Ovary (tissue), 9 donors: ENCODE measurements around the gene RYR2. TPM values are rescaled to one million over a fixed set of nuclear protein-coding genes. Genes with fewer than 3 reads are reported as not detected.

Source experiments
- DNase-seq, 5 donors: peaks; one replicate each; pipeline ENCODE4 v3.0.0-alpha.2; 2019 to 2020
- H3K27ac ChIP-seq, 2 donors: fragments of 200-600 bp; one replicate each; pipeline versions ENCODE4 v1.5.1 to v1.8.0; 2019 to 2022
- H3K27me3 ChIP-seq: fragments of 200-600 bp; one replicate; pipeline ENCODE4 v1.8.0; 2022
- H3K36me3 ChIP-seq: fragments of 200-600 bp; sonication (generic); one replicate; pipeline ENCODE4 v1.5.1; 2019
- H3K4me1 ChIP-seq: one replicate; pipeline ENCODE4 v1.8.1; 2013; ENCODE audit warnings: mild to moderate bottlenecking, moderate library complexity; ENCODE audit not compliant: insufficient read depth
- H3K4me3 ChIP-seq: fragments of 200-600 bp; sonication (generic); one replicate; pipeline ENCODE4 v1.5.1; 2017
- H3K9me3 ChIP-seq, 2 donors: fragments of 200-600 bp in 1 of 2; sonication (generic) in 1 of 2; one replicate each; pipeline versions ENCODE4 v1.5.1 to v1.8.1; 2013 to 2019; ENCODE audit warnings: mild to moderate bottlenecking in 1 of 2, moderate library complexity in 1 of 2
- EP300 ChIP-seq: sonication (generic); formaldehyde crosslinking; IDR thresholded peaks from one replicate; pipeline ENCODE4 v1.6.1; 2017; ENCODE audit warnings: antibody characterized with exemption
- POLR2A ChIP-seq: fragments of 450-650 bp; IDR thresholded peaks from one replicate; pipeline ENCODE4 v1.6.1; 2017; ENCODE audit warnings: antibody characterized with exemption, mild to moderate bottlenecking, moderate library complexity
- WGBS, 3 donors: extraction: QIAGEN DNeasy Blood & Tissue Kit in 1 of 3; methylation state at CpG; one replicate each; pipeline versions ENCODE4 v1.1.5 to v1.1.7; 2013 to 2017; 5-methylcytosine and 5-hydroxymethylcytosine counted together
- intact Hi-C, 4 donors: fragments of 100-400 bp; cut with DNase I; formaldehyde crosslinking; loops; one replicate each; pipeline versions ENCODE4 v1.11.0 to v1.15.1; 2022 to 2023
- polyA plus RNA-seq, 2 donors: library from polyadenylated mRNA; stranded (reverse); fragments of 200-250 nt in 1 of 2; fragments of 350-450 nt in 1 of 2; fragmentation: Illumina TruSeq in 1 of 2; extraction: RNeasy Lipid Tissue Mini Kit (QIAGEN cat#74804) in 1 of 2; gene quantifications; one replicate each; pipeline ENCODE4 v1.2.3, GENCODE V29; 2013 to 2014
- total RNA-seq, 7 donors: library from RNA; depleted of rRNA in 2 of 7; stranded (reverse); fragments of >200 nt in 2 of 7; fragmentation: NEBNext Ultra II Directional in 3 of 7; extraction: Animal tissue kit (Norgen Biotek cat#: 25700) in 3 of 7; gene quantifications; one replicate each; pipeline versions ENCODE4 v1.1.0 to v1.2.4, GENCODE V29; 2016 to 2023
- TF ChIP-seq, protein P1 (sequence below), 3 donors: fragments of 450-650 bp in 2 of 3; fragments of 200-600 bp in 1 of 3; IDR thresholded peaks; one replicate each; pipeline versions ENCODE4 v1.5.1 to v1.8.0; 2016 to 2022; ENCODE audit warnings: antibody characterized with exemption in 3 of 3, mild to moderate bottlenecking in 1 of 3
- donor health status: DM: no; HTN: no; CAD: no; lungs with moderate emphysema.
- donor health status: DM: no; HTN: no; CAD: no.
- donor health status: Bipolar disorder and iron deficiency.
- donor health status: DM: yes; HTN: yes; CAD: no.
- donor health status: DM: no; HTN: no; CAD: no.
- donor health status: DM: yes; HTN: yes; CAD: no.

Gene RYR2
- total and polyA plus RNA-seq, 9 donors: 3.0 to 13.8 (median 5.4) TPM

DNA sequence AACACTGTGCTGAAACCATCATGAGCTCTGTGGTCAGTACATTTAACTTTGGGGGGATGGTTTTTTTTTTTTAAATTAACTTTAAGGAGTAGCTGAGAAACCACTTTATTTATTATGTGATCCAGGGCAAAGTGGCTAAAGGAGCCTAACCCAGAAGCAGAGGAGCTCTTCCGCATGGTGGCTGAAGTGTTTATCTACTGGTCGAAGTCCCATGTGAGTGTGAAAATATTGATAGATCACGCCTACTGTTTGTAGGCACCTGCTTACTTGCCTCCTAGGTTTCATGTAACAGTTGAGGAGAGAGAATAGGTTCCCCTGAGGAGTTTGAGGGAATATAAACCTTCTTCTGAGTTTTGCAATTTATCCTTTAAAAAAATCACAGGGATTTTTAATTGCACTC, 667.4 kb downstream of the RYR2 start:
- TF ChIP-seq POLR2A: no peak
- TF ChIP-seq, protein P1, sequence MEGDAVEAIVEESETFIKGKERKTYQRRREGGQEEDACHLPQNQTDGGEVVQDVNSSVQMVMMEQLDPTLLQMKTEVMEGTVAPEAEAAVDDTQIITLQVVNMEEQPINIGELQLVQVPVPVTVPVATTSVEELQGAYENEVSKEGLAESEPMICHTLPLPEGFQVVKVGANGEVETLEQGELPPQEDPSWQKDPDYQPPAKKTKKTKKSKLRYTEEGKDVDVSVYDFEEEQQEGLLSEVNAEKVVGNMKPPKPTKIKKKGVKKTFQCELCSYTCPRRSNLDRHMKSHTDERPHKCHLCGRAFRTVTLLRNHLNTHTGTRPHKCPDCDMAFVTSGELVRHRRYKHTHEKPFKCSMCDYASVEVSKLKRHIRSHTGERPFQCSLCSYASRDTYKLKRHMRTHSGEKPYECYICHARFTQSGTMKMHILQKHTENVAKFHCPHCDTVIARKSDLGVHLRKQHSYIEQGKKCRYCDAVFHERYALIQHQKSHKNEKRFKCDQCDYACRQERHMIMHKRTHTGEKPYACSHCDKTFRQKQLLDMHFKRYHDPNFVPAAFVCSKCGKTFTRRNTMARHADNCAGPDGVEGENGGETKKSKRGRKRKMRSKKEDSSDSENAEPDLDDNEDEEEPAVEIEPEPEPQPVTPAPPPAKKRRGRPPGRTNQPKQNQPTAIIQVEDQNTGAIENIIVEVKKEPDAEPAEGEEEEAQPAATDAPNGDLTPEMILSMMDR (IDR thresholded peaks at IDR 0.05): no peak
- TF ChIP-seq EP300: no peak
- Histone ChIP-seq H3K27ac (no peak overlapping the region), H3K36me3 (no peaks in the 10 kb centered on the region), H3K27me3 (no peaks in the 10 kb centered on the region), H3K4me1 (no peaks in the 10 kb centered on the region), H3K9me3 (no peaks in the 10 kb centered on the region), H3K4me3 (no peak overlapping the region)
- intact Hi-C loops: no loop called here
- DNase-seq: no peak
- WGBS, 3 donors: 91% methylated on average over 3 of the region's 3 CpGs

- Histone ChIP-seq H3K27me3 (no peaks in the 10 kb centered on the region), H3K4me3 (no peak overlapping the region), H3K4me1 (no peaks in the 10 kb centered on the region), H3K9me3 (no peaks in the 10 kb centered on the region), H3K36me3 (no peaks in the 10 kb centered on the region), H3K27ac (no peak overlapping the region)
- TF ChIP-seq EP300 (no peak), POLR2A (no peak)
- TF ChIP-seq, protein P1 (IDR thresholded peaks at IDR 0.05): no peak
- WGBS, 3 donors: 92 to 95% (median 93%) methylated on average over 3 of the region's 3 CpGs
- no peak for DNase-seq
- intact Hi-C loops: no loop called here
Measured at GRCh38 chr1:237711281-237711680, 669.3 kb downstream of the RYR2 start.

DNA sequence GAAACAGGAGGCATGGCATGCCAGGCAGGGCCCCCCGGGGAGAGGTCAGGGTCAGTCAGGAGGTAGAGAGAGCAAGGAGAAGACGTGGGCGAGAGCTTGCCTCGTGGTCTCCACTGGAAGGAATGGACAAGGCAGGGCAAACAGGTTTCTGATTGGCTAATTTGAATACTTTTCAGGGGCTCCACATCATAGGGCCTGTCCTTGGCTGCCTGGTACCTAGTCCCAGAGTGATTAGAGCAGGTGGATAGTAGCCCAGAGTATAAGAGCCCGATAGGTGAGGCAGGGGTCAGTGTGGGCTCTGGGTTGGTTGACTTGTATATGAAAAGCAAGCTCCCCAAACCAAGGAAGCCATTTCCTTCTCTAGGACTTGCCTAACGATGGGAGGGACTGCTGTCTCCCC, 670.1 kb downstream of the RYR2 start:
- no peaks in the 10 kb centered on the region for H3K27me3 ChIP-seq
- no peaks in the 10 kb centered on the region for H3K9me3 ChIP-seq
- TF ChIP-seq POLR2A (no peak), EP300 (no peak)
- TF ChIP-seq, protein P1 (IDR thresholded peaks at IDR 0.05): no peak
- no peaks in the 10 kb centered on the region for H3K36me3 ChIP-seq
- intact Hi-C loops: no loop called here
- H3K4me1 ChIP-seq: no peaks in the 10 kb centered on the region
- DNase-seq: no peak
- 74 to 82% (median 77%) methylated on average over 6 of the region's 6 CpGs for WGBS, 3 donors
- H3K4me3 ChIP-seq: no peak overlapping the region
- no peak overlapping the region for H3K27ac ChIP-seq

- no peak overlapping the region for H3K27ac ChIP-seq
- H3K9me3 ChIP-seq: no peaks in the 10 kb centered on the region
- TF ChIP-seq, protein P1 (IDR thresholded peaks at IDR 0.05): no peak
- no peak for TF ChIP-seq EP300
- TF ChIP-seq POLR2A: no peak
- H3K27me3 ChIP-seq: no peaks in the 10 kb centered on the region
- no peak for DNase-seq
- no peaks in the 10 kb centered on the region for H3K36me3 ChIP-seq
- no peaks in the 10 kb centered on the region for H3K4me1 ChIP-seq
- intact Hi-C loops: no loop called here
- WGBS, 3 donors: 76 to 81% (median 77%) methylated on average over 5 of the region's 5 CpGs
- no peak overlapping the region for H3K4me3 ChIP-seq
Measured at GRCh38 chr1:237712586-237713157, 670.7 kb downstream of the RYR2 start.
